MM.1S (cell line): ENCODE results near the gene NANS.

Experiments used
- DNase-seq: peaks from one replicate; pipeline ENCODE4 v3.0.0-alpha.2; 2015
- H2AFZ ChIP-seq: fragments of 300-600 bp; sonication (generic); 2 replicates; pipeline ENCODE4 v1.6.0; 2016; ENCODE audit warnings: antibody characterized with exemption, low read length
- H3F3A ChIP-seq: fragments of 300-600 bp; sonication (generic); 2 replicates; pipeline ENCODE4 v1.6.1; 2016; ENCODE audit warnings: mild to moderate bottlenecking, antibody characterized with exemption, low read length, moderate library complexity, mixed read lengths; ENCODE audit not compliant: insufficient read depth
- H3K27ac ChIP-seq: fragments of 300-600 bp; sonication (generic); 2 replicates; pipeline ENCODE4 v1.5.1; 2016; ENCODE audit warnings: mild to moderate bottlenecking, low read length
- H3K27me3 ChIP-seq: fragments of 300-600 bp; sonication (generic); replicated peaks from 2 replicates; pipeline ENCODE4 v1.6.0; 2016; ENCODE audit warnings: low read length; ENCODE audit not compliant: insufficient read depth
- H3K36me3 ChIP-seq: fragments of 300-600 bp; sonication (generic); replicated peaks from 2 replicates; pipeline ENCODE4 v1.6.1; 2016; ENCODE audit warnings: mild to moderate bottlenecking, low read length, mixed read lengths; ENCODE audit not compliant: insufficient read depth
- H3K4me1 ChIP-seq: fragments of 300-600 bp; sonication (generic); 2 replicates; pipeline ENCODE4 v1.6.1; 2016; ENCODE audit warnings: low read length, mixed read lengths
- H3K4me2 ChIP-seq: fragments of 300-600 bp; sonication (generic); 2 replicates; pipeline ENCODE4 v1.6.0; 2016; ENCODE audit warnings: low read depth, low read length
- H3K4me3 ChIP-seq: fragments of 300-600 bp; sonication (generic); 2 replicates; pipeline ENCODE4 v1.5.1; 2016; ENCODE audit warnings: low read length, mixed read lengths
- H3K79me2 ChIP-seq: fragments of 300-600 bp; sonication (generic); 2 replicates; pipeline ENCODE4 v1.6.1; 2016; ENCODE audit warnings: mixed run types, low read length, mixed read lengths
- H3K9ac ChIP-seq: fragments of 300-600 bp; sonication (generic); 2 replicates; pipeline ENCODE4 v1.6.1; 2016; ENCODE audit warnings: low read length, mixed read lengths
- H3K9me2 ChIP-seq: fragments of 300-600 bp; sonication (generic); replicated peaks from 2 replicates; pipeline ENCODE4 v1.6.1; 2016; ENCODE audit warnings: mild to moderate bottlenecking, low read length, mixed read lengths; ENCODE audit not compliant: insufficient read depth
- H3K9me3 ChIP-seq: fragments of 300-600 bp; sonication (generic); replicated peaks from 2 replicates; pipeline ENCODE4 v1.6.1; 2016; ENCODE audit warnings: mild to moderate bottlenecking, low read length, mixed read lengths; ENCODE audit not compliant: insufficient read depth
- H4K20me1 ChIP-seq: fragments of 300-600 bp; sonication (generic); 2 replicates; pipeline ENCODE4 v1.6.1; 2016; ENCODE audit warnings: mild to moderate bottlenecking, low read length, moderate library complexity, mixed read lengths; ENCODE audit not compliant: insufficient read depth
- CTCF ChIP-seq: fragments of 300-600 bp; sonication (generic); IDR thresholded peaks from 2 replicates; pipeline ENCODE4 v1.5.1; 2016; ENCODE audit warnings: antibody characterized with exemption, low read length, mixed read lengths
- EZH2 ChIP-seq: fragments of 300-600 bp; sonication (generic); optimal IDR thresholded peaks from 2 replicates; pipeline ENCODE3; 2017; ENCODE audit warnings: low read depth, mild to moderate bottlenecking, antibody characterized with exemption, low read length, mixed read lengths
- EZH2phosphoT487 ChIP-seq: fragments of 300-600 bp; sonication (generic); IDR thresholded peaks from 2 replicates; pipeline ENCODE4 v1.6.1; 2018; ENCODE audit warnings: antibody characterized with exemption, low read length

The NANS gene

DNA sequence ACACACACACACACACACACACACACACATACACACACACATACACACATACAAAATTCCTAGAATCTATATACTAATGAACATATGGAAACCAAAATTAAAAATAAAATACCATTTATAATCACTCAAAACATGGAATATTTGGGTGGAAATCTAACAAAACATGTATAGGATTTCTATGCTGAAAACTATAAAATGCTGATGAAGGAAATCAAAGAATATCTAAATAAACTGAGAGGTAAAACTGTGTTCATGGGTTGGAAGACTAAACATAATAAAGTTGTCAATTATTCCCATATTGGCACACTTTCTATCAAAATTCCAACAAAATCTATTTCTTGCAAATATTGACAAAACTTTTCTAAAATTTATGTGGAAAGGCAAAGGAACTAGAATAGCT lies 25.4 kb upstream of the NANS start:
- Histone ChIP-seq H4K20me1 (no peaks in the 10 kb centered on the region), H3K4me2 (no peak overlapping the region), H3K36me3 (no peaks in the 10 kb centered on the region), H3K27me3 (no peaks in the 10 kb centered on the region), H3K79me2 (no peaks in the 10 kb centered on the region), H2AFZ (no peak overlapping the region), H3K4me1 (no peaks in the 10 kb centered on the region), H3F3A (no peaks in the 10 kb centered on the region), H3K9ac (no peak overlapping the region), H3K9me3 (no peaks in the 10 kb centered on the region), H3K27ac (no peak overlapping the region), H3K9me2 (no peaks in the 10 kb centered on the region), H3K4me3 (no peak overlapping the region)
- TF ChIP-seq CTCF (no peak), EZH2phosphoT487 (no peak), EZH2 (no peak)
- DNase-seq: no peak

DNA sequence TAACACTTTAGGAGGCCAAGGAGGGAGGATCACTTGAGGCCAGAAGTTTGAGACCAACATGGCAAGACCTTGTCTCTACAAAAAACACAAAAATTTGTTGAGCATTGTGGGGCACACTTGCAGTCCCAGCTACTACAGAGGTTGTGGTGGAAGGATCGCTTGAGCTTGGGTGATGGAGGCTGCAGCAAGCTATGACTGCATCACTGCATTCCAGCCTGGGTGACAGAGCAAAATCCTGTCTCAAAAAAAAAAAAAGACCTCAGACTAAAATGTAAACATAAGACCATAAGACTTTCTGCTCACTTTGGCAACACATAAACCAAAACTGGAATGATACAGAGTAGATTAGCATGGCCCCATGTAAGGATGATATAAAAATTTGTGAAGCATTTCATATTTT lies 24.6 kb upstream of the NANS start:
- no peaks in the 10 kb centered on the region for H3K27me3 ChIP-seq
- H3K9me3 ChIP-seq: no peaks in the 10 kb centered on the region
- no peak overlapping the region for H3K4me3 ChIP-seq
- DNase-seq: no peak
- H3K79me2 ChIP-seq: no peaks in the 10 kb centered on the region
- H3K9me2 ChIP-seq: no peaks in the 10 kb centered on the region
- H2AFZ ChIP-seq: no peak overlapping the region
- no peak overlapping the region for H3K27ac ChIP-seq
- H3F3A ChIP-seq: no peaks in the 10 kb centered on the region
- no peak for TF ChIP-seq EZH2
- TF ChIP-seq CTCF: no peak
- no peak for TF ChIP-seq EZH2phosphoT487
- no peak overlapping the region for H3K9ac ChIP-seq
- H3K36me3 ChIP-seq: no peaks in the 10 kb centered on the region
- H4K20me1 ChIP-seq: no peaks in the 10 kb centered on the region
- no peak overlapping the region for H3K4me2 ChIP-seq
- H3K4me1 ChIP-seq: no peaks in the 10 kb centered on the region

- no peaks in the 10 kb centered on the region for H3K36me3 ChIP-seq
- no peaks in the 10 kb centered on the region for H3K9me3 ChIP-seq
- peak overlapping the region; percentile 79 for H2AFZ ChIP-seq
- no peaks in the 10 kb centered on the region for H3K79me2 ChIP-seq
- H4K20me1 ChIP-seq: no peaks in the 10 kb centered on the region
- no peak for TF ChIP-seq EZH2
- TF ChIP-seq CTCF: peak; percentile 89
- H3K4me3 ChIP-seq: peak overlapping the region; percentile 24
- H3K4me2 ChIP-seq: peak overlapping the region; percentile 90
- H3F3A ChIP-seq: no peaks in the 10 kb centered on the region
- no peak overlapping the region for H3K27ac ChIP-seq
- H3K9me2 ChIP-seq: no peaks in the 10 kb centered on the region
- no peaks in the 10 kb centered on the region for H3K4me1 ChIP-seq
- H3K9ac ChIP-seq: no peak overlapping the region
- DNase-seq: peak; percentile 88
- no peaks in the 10 kb centered on the region for H3K27me3 ChIP-seq
Observed at GRCh38 chr9:98034593-98035546, 21.7 kb upstream of the NANS start.
